Fibroblast of lung (primary cell): ENCODE data around the gene POM121L2. TPM values are rescaled to one million over a fixed set of nuclear protein-coding genes. Genes with fewer than 3 reads are reported as not detected.

Experiments used
- DNase-seq, 2 donors: peaks; one replicate each; pipeline versions ENCODE4 v3.0.0 to v3.0.0-alpha.2; 2010; ENCODE audit warnings: low read depth in 2 of 2
- H2AFZ ChIP-seq: 2 replicates; pipeline ENCODE4 v1.5.1; 2012; ENCODE audit warnings: low read length, control low read depth, inconsistent platforms
- H3K27ac ChIP-seq: 2 replicates; pipeline ENCODE4 v1.5.1; 2011; ENCODE audit warnings: low read length, control low read depth; ENCODE audit not compliant: insufficient read depth
- H3K27me3 ChIP-seq: 2 replicates; pipeline ENCODE4 v1.5.1; 2011; ENCODE audit warnings: mild to moderate bottlenecking, low read length; ENCODE audit not compliant: control insufficient read depth, insufficient read depth
- H3K36me3 ChIP-seq: 2 replicates; pipeline ENCODE4 v1.5.1; 2011; ENCODE audit warnings: low read length; ENCODE audit not compliant: control insufficient read depth, insufficient read depth
- H3K4me1 ChIP-seq: 2 replicates; pipeline ENCODE4 v1.5.1; 2011; ENCODE audit warnings: low read length; ENCODE audit not compliant: control insufficient read depth, insufficient read depth; ENCODE audit errors: extremely low read depth
- H3K4me2 ChIP-seq: 2 replicates; pipeline ENCODE4 v1.5.1; 2011; ENCODE audit warnings: low read length, control low read depth; ENCODE audit not compliant: insufficient read depth; ENCODE audit errors: extremely low read depth
- H3K4me3 ChIP-seq, 4 experiments: fragments of 200-600 bp in 1 of 4; sonication (generic) in 1 of 4; replicated peaks in 1 of 4; 2 replicates each; pipeline ENCODE4 v1.5.1; 2011 to 2016; ENCODE audit warnings: low read length in 4 of 4, low read depth in 3 of 4, mild to moderate bottlenecking in 3 of 4, control low read depth in 2 of 4, inconsistent platforms in 1 of 4, mixed read lengths in 1 of 4; ENCODE audit not compliant: insufficient read depth in 1 of 4; ENCODE audit errors: control extremely low read depth in 1 of 4
- H3K79me2 ChIP-seq: 2 replicates; pipeline ENCODE4 v1.5.1; 2012; ENCODE audit warnings: mild to moderate bottlenecking, low read length, inconsistent platforms; ENCODE audit not compliant: control insufficient read depth, insufficient read depth
- H3K9ac ChIP-seq: 2 replicates; pipeline ENCODE4 v1.5.1; 2011; ENCODE audit warnings: mild to moderate bottlenecking, low read length, control low read depth; ENCODE audit not compliant: insufficient read depth
- H3K9me3 ChIP-seq: 2 replicates; pipeline ENCODE4 v1.5.1; 2012; ENCODE audit warnings: low read depth, low read length; ENCODE audit not compliant: control insufficient read depth, insufficient read depth
- H4K20me1 ChIP-seq: 2 replicates; pipeline ENCODE4 v1.5.1; 2011; ENCODE audit warnings: low read length; ENCODE audit not compliant: control insufficient read depth, insufficient read depth; ENCODE audit errors: extremely low read depth
- EZH2 ChIP-seq: IDR thresholded peaks from 2 replicates; pipeline ENCODE4 v1.5.1; 2012; ENCODE audit warnings: low read length, control low read depth, mild to moderate bottlenecking; ENCODE audit errors: missing control alignments
- polyA plus RNA-seq, 2 donors: library from polyadenylated mRNA; depleted of rRNA in 1 of 2; stranded (reverse) in 1 of 2; unstranded in 1 of 2; fragments of >200 nt; gene quantifications; 2 replicates each; pipeline ENCODE4 v1.2.1, GENCODE V29; 2011 to 2012; ENCODE audit warnings: missing spikeins in 1 of 2
- total RNA-seq: library from RNA; depleted of rRNA; stranded (reverse); fragments of >200 nt; gene quantifications from 2 replicates; pipeline ENCODE4 v1.2.1, GENCODE V29; 2014
- TF ChIP-seq, protein P1 (sequence below), 2 donors: IDR thresholded peaks in 1 of 2; conservative IDR thresholded peaks in 1 of 2; 1 replicate in 1 of 2; 2 replicates in 1 of 2; pipeline ENCODE4 v1.5.1; 2011 to 2012; ENCODE audit warnings: low read length in 2 of 2, control low read depth in 1 of 2, inconsistent platforms in 1 of 2, low read depth in 1 of 2, mild to moderate bottlenecking in 1 of 2

POM121L2 gene
- total and polyA plus RNA-seq, 2 donors (not counting 1 experiment from before 2014, with no cell fraction given): not detected

DNA sequence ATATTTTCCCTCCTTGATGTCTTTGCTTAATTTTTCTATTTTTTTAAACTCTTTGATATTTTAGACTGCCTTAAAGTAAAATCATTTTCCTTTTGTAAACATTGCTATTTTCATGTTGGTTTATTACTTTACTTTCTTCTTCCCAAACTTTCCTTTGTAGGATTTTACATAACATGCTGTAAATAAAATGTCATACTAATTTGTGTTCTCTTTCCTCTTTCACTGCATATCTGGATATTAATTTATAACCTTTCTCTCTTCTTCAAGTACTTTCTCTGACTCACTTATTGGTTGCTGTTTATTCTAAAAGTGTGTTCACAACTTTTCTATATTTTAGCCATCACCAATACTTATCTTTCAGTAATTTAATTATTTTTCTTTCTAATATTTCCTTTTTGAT is 9.3 kb upstream of the POM121L2 start:
- H3K36me3 ChIP-seq: no peaks in the 10 kb centered on the region
- no peak overlapping the region for H3K9ac ChIP-seq
- no peak overlapping the region for H3K27ac ChIP-seq
- H3K9me3 ChIP-seq: no peaks in the 10 kb centered on the region
- H3K79me2 ChIP-seq: no peaks in the 10 kb centered on the region
- no peak overlapping the region for H3K4me2 ChIP-seq
- TF ChIP-seq, protein P1, sequence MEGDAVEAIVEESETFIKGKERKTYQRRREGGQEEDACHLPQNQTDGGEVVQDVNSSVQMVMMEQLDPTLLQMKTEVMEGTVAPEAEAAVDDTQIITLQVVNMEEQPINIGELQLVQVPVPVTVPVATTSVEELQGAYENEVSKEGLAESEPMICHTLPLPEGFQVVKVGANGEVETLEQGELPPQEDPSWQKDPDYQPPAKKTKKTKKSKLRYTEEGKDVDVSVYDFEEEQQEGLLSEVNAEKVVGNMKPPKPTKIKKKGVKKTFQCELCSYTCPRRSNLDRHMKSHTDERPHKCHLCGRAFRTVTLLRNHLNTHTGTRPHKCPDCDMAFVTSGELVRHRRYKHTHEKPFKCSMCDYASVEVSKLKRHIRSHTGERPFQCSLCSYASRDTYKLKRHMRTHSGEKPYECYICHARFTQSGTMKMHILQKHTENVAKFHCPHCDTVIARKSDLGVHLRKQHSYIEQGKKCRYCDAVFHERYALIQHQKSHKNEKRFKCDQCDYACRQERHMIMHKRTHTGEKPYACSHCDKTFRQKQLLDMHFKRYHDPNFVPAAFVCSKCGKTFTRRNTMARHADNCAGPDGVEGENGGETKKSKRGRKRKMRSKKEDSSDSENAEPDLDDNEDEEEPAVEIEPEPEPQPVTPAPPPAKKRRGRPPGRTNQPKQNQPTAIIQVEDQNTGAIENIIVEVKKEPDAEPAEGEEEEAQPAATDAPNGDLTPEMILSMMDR (conservative IDR thresholded peaks at IDR 0.05 in 1 of 2, IDR thresholded peaks at IDR 0.05 in 1 of 2; ENCODE audit: low read depth in 1 of 2, low read length in 2 of 2): no peak
- no peak for TF ChIP-seq EZH2
- no peak overlapping the region for H3K4me3 ChIP-seq
- no peak overlapping the region for H2AFZ ChIP-seq
- no peaks in the 10 kb centered on the region for H4K20me1 ChIP-seq
- no peaks in the 10 kb centered on the region for H3K4me1 ChIP-seq
- H3K27me3 ChIP-seq: no peaks in the 10 kb centered on the region
- DNase-seq: no peak

DNA sequence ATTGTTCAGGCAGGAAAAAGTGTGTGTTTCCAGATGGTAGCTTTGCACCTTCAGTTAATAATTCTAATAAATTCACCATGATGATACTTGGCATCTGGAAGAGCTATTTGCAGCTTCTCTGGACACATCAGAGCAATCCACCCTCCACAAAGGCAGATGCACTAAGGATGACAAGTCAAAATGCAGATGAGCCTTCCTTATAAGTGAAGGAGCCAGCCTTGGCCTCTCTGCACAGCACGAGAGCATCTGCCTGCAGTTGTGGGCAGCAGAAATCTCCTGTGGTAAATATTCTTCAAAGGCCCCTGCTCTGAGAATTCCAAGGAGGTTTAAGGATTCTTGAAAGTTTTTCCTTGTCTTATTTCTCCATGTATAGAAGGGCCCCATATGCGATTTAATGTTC is 6.9 kb upstream of the POM121L2 start:
- H3K9me3 ChIP-seq: no peaks in the 10 kb centered on the region
- H3K4me1 ChIP-seq: no peaks in the 10 kb centered on the region
- DNase-seq: no peak
- H3K4me3 ChIP-seq: no peak overlapping the region
- H3K9ac ChIP-seq: no peak overlapping the region
- no peaks in the 10 kb centered on the region for H3K79me2 ChIP-seq
- H3K4me2 ChIP-seq: no peak overlapping the region
- no peaks in the 10 kb centered on the region for H3K27me3 ChIP-seq
- no peaks in the 10 kb centered on the region for H4K20me1 ChIP-seq
- TF ChIP-seq, protein P1 (conservative IDR thresholded peaks at IDR 0.05 in 1 of 2, IDR thresholded peaks at IDR 0.05 in 1 of 2; ENCODE audit: low read depth in 1 of 2, low read length in 2 of 2): no peak
- TF ChIP-seq EZH2: no peak
- no peak overlapping the region for H2AFZ ChIP-seq
- no peaks in the 10 kb centered on the region for H3K36me3 ChIP-seq
- no peak overlapping the region for H3K27ac ChIP-seq

DNA sequence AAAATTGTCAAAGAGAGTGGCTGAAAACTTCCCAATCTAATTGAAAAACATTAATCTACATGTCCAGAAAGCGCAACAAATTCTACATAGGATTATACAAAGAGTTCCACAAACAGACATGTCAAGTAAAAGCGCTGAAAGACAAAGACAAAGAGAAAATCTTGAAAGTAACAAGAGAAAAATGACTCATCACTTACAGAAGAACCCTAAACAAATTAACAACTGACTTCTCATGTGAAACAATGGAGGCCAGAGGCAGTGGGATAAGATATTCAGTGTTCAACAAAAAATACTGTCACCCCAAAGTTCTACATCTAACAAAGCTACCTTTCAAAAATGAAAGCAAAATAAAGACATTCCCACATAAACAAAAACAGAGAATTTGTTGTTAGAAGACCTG is 2.0 kb upstream of the POM121L2 start:
- H3K79me2 ChIP-seq: no peaks in the 10 kb centered on the region
- no peaks in the 10 kb centered on the region for H3K36me3 ChIP-seq
- no peak overlapping the region for H3K27ac ChIP-seq
- H3K4me2 ChIP-seq: no peak overlapping the region
- no peak overlapping the region for H3K4me3 ChIP-seq
- no peaks in the 10 kb centered on the region for H4K20me1 ChIP-seq
- no peaks in the 10 kb centered on the region for H3K4me1 ChIP-seq
- TF ChIP-seq EZH2: no peak
- TF ChIP-seq, protein P1 (conservative IDR thresholded peaks at IDR 0.05 in 1 of 2, IDR thresholded peaks at IDR 0.05 in 1 of 2; ENCODE audit: low read depth in 1 of 2, low read length in 2 of 2): no peak
- no peaks in the 10 kb centered on the region for H3K9me3 ChIP-seq
- no peak overlapping the region for H2AFZ ChIP-seq
- H3K9ac ChIP-seq: no peak overlapping the region
- H3K27me3 ChIP-seq: peaks cover 3% of the 10 kb centered on the region
- DNase-seq: no peak
